ENCODE results near the gene ECHDC3.

The ECHDC3 gene

GRCh38 chr10:11746883-11747539 is 4.8 kb downstream of the ECHDC3 start:
- no peak for DNase-seq (ENCODE audit: low read depth in 2 of 2)

GRCh38 chr10:11748866-11749265 is 6.7 kb downstream of the ECHDC3 start:
- no peak for DNase-seq (ENCODE audit: low read depth in 2 of 2)

- no peak for DNase-seq (ENCODE audit: low read depth in 2 of 2)
These were observed 8.2 kb downstream of the ECHDC3 start for GRCh38 chr10:11750420-11750819.

- DNase-seq (ENCODE audit: low read depth in 2 of 2) = no peak
These were observed 12.0 kb downstream of the ECHDC3 start for GRCh38 chr10:11754173-11754572.

GRCh38 chr10:11754620-11755019 is 12.4 kb downstream of the ECHDC3 start:
- DNase-seq (ENCODE audit: low read depth in 2 of 2) = no peak

- DNase-seq (ENCODE audit: low read depth in 2 of 2) = no peak
These were observed 13.5 kb downstream of the ECHDC3 start for GRCh38 chr10:11755512-11756263.

DNA sequence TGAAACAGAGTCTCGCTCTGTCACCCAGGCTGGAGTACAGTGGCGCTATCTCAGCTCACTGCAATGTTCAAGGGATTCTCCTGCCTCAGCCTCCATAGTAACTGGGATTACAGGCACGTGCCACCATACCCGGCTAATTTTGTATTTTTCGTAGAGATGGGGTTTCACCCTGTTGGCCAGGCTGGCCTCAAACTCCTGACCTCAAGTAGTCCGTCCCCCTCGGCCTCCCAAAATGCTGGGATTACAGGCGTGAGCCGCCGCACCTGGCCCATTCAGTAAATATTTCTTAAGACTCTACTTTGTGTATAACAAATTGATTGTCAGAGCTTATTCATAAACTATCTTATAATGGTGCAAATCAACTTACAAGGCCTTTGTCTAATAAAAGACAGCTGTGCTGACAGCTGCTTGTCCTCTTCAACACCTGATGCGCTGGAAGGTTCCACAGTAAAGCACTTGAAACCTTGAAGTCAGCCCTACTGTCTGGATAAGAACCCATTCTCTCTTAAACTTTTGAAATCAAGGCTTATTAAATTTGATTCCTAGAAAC is 14.7 kb downstream of the ECHDC3 start:
- no peak for DNase-seq (ENCODE audit: low read depth in 2 of 2)

DNA sequence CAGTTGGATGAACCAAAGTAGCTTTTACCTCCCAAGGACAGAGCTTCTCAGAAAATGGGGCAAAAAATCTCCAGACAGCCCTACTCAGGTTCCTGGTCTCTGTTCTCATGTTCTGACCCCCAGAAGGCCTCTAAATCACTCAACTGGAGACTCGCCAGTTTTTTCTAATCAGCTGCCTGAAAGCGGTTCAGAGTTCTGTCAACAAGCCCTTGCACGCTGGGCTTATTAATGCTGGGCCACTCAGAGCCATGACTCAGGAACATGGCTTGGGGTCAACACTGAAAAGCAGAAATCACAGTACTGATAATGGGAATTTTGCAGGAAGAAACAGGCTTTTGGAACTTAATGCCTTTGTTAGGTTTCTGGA is 15.3 kb downstream of the ECHDC3 start:
- no peak for DNase-seq (ENCODE audit: low read depth in 2 of 2)

- peak; percentile 74 to 87 for DNase-seq (ENCODE audit: low read depth in 2 of 2)
These were observed 15.8 kb downstream of the ECHDC3 start for GRCh38 chr10:11757821-11758463.

GRCh38 chr10:11758527-11759236 is 16.5 kb downstream of the ECHDC3 start:
- DNase-seq (ENCODE audit: low read depth in 2 of 2) = no peak

GRCh38 chr10:11759347-11759746 is 17.2 kb downstream of the ECHDC3 start:
- DNase-seq (ENCODE audit: low read depth in 2 of 2) = no peak

GRCh38 chr10:11760151-11760550 is 18.0 kb downstream of the ECHDC3 start:
- no peak for DNase-seq (ENCODE audit: low read depth in 2 of 2)

DNA sequence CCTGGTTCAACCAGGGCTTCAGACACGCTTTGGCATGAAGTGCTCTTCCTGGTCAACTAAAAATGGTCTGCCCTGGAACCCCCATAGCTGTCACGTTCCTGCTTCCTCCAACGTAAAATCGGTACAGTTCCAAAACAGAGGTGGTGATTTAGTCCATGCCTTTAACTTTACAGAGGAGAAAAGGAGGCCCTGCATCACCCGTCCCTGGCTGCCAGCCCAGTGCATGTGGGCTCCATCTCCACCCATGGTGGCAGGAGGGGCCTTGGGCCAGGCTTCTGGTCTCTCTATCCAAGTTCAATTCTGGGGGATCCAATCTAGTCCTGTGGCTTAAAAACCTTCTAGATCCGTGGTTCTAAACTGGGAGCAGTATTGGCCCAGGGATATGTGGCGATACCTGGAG is 18.7 kb downstream of the ECHDC3 start:
- DNase-seq (ENCODE audit: low read depth in 2 of 2) = no peak

- DNase-seq (ENCODE audit: low read depth in 2 of 2) = no peak
These were observed 19.2 kb downstream of the ECHDC3 start for GRCh38 chr10:11761431-11761830.

DNA sequence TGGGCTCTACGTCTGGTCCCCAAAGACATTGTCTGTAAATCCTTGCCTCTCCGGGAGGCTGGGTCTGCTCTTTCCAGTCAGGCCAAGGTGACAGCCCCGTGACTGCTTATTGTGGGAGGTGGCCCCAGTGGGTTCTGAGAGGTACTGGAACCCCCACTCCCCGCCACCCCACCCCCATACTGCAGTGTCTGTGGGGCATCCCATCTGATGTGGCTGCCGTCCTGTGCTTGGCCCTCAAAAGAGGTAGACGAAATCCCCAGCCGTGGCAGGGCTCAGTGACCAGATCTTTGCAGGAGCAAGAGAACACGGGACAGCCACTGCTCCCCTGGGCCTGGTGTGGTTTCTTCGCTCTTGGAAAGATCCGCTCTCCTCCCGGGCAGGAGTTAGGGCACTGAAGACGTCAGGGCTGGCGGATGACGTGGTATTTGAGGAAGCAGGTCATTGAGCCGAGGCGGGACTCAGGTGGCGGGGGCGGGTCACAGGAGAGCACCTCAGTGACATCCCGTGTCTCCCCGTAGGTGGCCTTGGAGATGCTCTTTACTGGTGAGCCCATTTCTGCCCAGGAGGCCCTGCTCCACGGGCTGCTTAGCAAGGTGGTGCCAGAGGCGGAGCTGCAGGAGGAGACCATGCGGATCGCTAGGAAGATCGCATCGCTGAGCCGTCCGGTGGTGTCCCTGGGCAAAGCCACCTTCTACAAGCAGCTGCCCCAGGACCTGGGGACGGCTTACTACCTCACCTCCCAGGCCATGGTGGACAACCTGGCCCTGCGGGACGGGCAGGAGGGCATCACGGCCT is 20.7 kb downstream of the ECHDC3 start:
- DNase-seq (ENCODE audit: low read depth in 2 of 2) = no peak

DNA sequence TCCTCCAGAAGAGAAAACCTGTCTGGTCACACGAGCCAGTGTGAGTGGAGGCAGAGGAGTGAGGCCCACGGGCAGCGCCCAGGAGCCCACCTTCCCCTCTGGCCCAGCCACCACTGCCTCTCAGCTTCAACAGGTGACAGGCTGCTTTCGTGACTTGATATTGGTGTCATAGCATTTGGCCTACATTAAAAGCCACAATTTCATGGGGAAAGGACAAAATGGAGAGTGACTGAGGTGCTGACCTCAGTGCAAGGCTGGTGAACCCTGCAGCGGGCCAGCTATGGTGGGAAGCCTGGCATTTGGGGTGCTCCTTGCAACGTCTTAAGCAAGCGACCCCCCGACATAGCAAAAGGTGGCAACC is 21.3 kb downstream of the ECHDC3 start:
- no peak for DNase-seq (ENCODE audit: low read depth in 2 of 2)

GRCh38 chr10:11765141-11765540 is 23.0 kb downstream of the ECHDC3 start:
- DNase-seq (ENCODE audit: low read depth in 2 of 2) = no peak

- no peak for DNase-seq (ENCODE audit: low read depth in 2 of 2)
These were observed 30.6 kb downstream of the ECHDC3 start for GRCh38 chr10:11772575-11773288.

GRCh38 chr10:11773761-11774441 is 31.7 kb downstream of the ECHDC3 start:
- no peak for DNase-seq (ENCODE audit: low read depth in 2 of 2)

- DNase-seq (ENCODE audit: low read depth in 2 of 2) = no peak
These were observed 33.2 kb downstream of the ECHDC3 start for GRCh38 chr10:11775412-11775811.
